ENCODE data around the gene ARHGAP35.

ARHGAP35 gene

DNA sequence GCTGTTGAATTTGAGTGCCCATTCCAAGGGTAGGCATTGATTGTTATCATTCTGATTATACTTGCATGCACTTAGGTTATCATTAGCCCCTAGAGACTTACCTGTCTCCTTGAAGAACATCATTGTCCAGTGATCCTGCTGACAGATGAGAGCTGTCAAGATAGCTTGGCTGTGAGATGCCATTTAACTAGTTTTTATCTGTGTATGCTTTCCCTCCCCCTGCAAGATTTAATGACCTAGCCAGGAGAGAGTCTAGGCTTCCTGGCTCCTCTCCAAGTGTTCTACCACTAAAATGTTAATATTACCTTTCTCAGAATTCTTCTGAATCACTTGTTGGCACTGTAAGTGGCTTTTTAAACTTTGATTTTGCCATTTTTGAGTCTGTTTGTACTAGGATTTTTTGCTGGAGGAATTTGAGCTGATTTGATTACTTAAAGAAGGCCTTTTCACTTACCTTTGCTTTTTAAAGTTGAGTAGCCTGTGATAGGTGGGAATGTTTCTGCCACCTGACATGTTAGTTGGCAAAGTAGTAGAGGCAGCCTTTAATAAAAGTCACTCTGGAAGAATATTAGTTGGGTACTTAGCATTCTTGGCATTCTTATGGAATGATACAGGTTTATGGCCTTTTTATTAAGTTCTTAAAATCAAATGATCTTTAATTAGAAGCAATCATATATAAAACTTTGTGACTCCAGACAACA, 41.1 kb downstream of the ARHGAP35 start:
- DNase-seq (ENCODE audit: extremely low read depth, low read depth): no peak
- no peak for TF ChIP-seq CTCF (IDR thresholded peaks at IDR 0.05; ENCODE audit: low read depth, low read length)

DNA sequence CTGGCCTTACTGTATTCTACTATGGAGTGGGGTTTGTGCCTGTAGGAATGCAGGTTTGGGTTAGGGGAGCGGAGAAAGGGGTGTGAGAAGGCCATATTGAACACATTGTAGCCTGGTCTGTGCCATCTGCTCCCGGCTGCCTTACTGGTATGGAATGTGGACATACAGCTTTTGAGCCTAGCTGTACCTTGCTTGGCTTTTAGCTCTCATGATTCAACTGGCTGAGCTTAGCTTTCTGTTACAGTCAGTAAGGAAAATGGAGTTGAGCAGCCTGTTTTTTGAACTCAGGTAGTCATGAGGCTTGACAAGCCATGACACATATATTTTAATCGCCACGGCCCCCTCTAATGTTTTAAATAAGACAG, 41.6 kb downstream of the ARHGAP35 start:
- no peak for DNase-seq (ENCODE audit: extremely low read depth, low read depth)
- TF ChIP-seq CTCF (IDR thresholded peaks at IDR 0.05; ENCODE audit: low read depth, low read length): no peak

DNA sequence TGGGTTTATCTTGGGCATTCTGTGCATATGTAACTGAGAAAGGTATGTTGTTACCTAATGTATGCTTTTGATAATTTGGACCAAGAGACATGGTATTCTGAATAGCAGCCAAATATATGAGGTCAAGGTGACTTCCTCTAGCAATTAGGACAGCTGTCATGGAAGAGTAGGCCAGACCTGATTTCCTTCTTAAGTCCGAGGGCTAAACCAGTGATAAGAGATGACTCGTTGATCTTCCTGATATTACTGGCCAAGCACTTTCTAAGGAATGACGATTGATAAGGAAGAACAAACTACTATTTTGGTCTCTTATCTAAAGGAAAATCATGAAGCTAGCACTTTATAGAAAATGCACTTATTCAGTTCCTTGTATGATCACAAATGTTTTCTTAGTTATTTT, 42.7 kb downstream of the ARHGAP35 start:
- no peak for DNase-seq (ENCODE audit: extremely low read depth, low read depth)
- TF ChIP-seq CTCF (IDR thresholded peaks at IDR 0.05; ENCODE audit: low read depth, low read length): no peak

- DNase-seq (ENCODE audit: extremely low read depth, low read depth): no peak
- TF ChIP-seq CTCF (IDR thresholded peaks at IDR 0.05; ENCODE audit: low read depth, low read length): no peak
Measured at GRCh38 chr19:46904114-46905060, 43.6 kb downstream of the ARHGAP35 start.

DNA sequence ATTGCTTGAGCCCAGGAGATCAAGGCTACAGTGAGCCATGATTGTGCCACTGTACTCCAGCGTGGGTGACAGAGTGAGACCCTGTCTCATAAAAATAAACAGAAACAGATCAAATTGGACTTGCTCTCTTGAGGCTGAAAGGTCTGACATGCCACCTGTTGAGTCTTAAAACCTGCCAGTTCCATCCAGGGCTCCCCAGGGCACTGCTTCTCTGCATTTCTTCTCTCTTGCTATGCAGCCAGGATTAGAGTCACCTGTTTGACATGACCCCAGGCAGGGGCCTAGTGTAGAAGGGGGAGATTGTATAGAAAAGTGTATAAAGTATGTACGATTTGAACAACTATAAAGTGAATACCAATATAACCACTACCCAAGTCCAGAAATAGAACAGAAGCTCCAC, 45.4 kb downstream of the ARHGAP35 start:
- no peak for TF ChIP-seq CTCF (IDR thresholded peaks at IDR 0.05; ENCODE audit: low read depth, low read length)
- no peak for DNase-seq (ENCODE audit: extremely low read depth, low read depth)

DNA sequence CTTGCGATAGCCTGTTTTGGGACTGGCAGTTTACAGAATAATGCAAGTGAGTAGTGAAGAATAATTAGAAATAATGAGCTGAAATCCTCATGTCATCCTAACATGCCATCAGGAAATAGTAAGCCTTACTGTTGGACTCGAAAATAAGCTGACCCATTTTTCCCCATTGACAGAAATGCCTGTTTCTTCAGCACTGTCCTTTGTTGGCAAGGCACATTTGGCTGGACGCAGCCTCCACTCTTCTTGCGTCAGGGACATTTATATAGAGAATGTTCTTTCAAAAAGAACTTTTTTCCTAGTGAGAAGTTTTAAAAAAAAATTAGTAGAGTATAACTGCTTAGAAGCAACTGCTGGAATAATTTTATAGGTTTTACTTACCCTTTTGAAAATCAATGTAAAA, 47.1 kb downstream of the ARHGAP35 start:
- TF ChIP-seq CTCF (IDR thresholded peaks at IDR 0.05; ENCODE audit: low read depth, low read length): no peak
- DNase-seq (ENCODE audit: extremely low read depth, low read depth): no peak

DNA sequence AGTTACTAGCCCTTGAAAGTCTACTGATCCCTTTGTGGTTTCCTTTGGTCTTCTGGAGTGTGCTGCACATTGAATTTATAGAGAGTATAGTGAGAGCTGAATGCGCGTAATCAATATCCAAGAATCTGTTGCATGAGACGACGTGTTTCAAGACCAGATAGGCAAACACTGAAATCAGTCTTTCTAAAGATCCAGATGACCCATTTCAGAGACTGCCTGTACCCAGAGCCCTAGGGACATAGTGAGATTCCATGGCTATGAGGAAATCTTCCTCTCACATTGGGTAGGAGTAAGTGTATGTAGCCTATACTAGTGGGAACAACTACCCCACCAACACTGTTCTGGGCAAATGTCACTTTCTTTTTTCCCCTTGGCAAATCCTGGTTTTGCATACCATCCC, 48.6 kb downstream of the ARHGAP35 start:
- no peak for DNase-seq (ENCODE audit: extremely low read depth, low read depth)
- no peak for TF ChIP-seq CTCF (IDR thresholded peaks at IDR 0.05; ENCODE audit: low read depth, low read length)
